ENCODE results near the gene SH3RF2.
"Not testable (repeated sequence)": the region's sequence is repeated elsewhere in the genome, so short reads cannot be mapped to it uniquely, and the experiment has no call there.

The SH3RF2 gene

DNA sequence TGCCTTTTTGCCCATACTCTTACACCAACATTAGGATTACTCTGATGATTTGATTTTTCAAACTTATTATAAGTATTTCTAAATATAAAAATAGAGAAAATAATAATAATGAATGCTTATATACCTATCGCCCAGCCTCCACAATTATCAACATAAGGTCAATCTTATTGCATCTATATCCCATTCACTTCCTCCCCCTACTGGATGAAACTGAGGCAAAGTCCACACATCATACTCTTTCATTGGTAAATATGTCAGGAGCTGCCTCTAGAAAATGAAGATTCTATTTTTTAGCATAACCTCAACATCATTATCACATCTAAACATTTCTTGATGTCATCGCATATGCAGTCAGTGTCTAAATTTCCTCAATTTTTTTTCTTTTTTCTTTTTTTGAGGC is 44.3 kb downstream of the SH3RF2 start:
- no peak for DNase-seq

DNA sequence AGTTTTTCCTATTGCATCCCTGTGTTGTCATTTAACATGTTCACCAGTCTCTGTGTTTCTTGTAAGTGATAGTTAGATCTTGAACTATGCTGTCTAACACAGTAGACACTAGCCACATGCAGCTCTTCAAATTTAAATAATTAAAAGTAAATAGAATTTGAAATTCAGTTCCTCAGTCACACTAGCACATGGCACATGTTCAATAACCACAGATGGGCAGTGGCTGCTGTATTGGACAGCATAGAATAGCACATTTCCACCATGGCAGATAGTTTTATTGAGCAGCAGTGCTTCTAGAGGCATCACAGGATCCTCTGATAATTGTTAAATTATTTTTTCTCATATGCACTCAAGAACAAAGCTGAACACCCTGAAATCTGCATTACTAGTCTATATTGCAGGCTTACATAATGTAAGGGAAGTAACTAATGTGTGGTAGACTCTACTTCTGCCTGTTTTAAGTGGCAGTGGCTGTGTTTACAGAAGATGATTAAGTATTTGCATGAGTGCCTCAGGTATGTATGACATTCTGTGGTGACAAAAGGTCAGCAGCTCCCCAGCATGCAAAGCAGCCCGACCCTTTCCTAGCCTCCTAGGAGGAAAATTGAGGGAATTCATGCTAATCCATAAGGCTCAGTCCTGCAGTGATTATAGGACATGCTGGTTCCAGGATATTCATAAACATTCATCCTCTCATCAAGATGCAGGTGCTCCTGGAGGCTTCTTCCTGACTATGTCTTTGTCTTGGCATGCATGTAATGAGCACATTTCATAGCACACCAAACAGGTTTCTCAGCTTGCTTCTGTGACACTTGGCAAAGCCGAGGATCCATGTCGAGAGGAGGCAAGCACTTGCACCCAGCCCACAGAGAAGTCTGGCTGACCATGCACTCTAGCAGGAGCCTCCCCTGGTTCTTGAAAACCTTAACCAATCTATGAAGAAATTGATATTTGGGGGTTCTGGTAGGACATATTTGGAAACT is 45.5 kb downstream of the SH3RF2 start:
- peak; percentile 72 to 81 for DNase-seq

DNA sequence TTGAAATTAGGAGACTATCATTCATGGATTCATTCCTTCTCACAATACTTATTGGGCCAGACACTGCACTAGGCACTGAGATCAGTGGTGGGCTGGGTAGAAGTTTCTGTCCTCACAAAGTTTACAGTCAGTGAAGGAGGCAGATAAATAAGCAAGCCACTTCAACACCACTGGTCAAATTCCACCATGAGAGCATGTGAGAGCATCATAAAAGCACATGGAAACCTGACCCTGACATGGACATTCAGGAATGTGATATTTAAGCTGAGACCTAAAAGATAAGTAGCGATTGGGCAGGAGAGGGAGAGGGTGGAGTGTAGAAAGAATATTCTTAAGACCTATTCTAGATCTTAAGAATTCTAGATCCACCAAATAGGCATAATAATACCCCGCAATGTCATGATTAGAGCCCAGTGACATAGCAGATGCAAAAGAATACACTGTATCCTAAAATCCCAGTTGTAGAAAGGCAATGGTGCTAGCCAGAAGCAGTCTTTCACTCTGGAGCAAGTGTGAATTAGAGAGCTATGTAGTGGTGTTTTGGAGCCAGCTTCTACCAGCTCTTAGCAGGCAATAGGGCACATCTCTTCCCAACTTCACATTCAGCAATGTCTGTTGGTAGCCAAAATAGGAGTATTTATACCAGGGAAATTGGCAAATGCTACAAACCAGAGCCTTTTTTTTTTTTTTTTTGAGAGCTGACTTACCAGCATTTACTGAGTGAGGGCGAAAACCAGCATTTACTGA is 46.4 kb downstream of the SH3RF2 start:
- DNase-seq, result no peak

DNA sequence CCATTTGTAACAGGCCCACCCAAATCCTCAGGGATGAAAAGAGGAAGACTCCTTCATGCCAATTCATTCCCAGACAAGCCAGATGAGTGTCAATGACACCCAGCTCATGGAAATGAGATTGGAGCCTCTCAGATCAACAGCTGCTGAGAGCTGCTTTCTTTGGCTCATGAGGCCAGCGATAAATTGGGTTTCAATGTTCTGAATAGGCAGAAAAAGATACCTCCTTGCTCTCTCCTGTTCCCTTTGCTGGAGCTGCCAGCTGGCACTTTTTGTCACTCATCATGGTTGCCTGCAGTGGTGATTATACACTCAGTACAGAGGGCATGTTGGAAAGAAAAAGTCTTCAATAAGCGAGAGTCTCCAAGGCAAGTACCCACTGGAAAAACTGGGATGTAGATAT is 47.1 kb downstream of the SH3RF2 start:
- DNase-seq, result no peak

DNA sequence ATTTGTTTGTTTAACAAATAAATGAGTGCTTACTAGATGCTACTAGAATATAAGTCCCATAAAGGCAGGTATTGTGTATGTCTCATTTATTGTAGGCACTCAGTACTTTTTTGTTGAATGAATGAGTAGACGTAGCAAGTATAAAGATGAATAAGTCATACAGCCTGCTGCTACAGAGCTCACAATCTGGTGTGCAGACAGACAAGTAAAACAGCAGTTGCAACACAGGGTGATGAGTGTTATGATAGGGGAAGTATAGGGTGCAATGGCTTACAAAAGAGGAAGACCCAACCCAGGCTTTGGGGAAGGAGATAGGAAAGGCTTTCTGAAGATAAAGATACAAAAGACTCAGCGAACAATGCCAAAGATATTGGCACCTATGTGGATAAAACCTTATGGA is 47.7 kb downstream of the SH3RF2 start:
- DNase-seq, result no peak

DNA sequence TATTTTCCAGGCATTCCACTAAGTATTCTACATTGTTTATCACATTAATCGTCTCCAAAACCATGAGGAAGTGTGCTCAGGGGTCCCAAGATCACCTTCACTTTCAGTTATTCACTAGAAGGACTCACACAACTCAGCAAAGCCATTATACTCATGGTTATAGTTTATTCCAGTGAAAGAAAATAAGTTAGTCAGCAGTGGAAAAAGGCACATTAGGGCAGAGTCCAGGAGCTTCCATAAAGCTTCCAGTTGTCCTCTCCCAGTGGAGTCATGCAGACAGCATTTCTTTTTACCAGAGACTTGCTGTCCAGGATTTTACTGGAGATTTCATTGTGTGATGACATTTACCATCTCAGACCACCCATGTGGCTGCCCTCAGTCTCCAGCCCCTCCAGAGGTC is 51.5 kb downstream of the SH3RF2 start:
- DNase-seq, result no peak

DNA sequence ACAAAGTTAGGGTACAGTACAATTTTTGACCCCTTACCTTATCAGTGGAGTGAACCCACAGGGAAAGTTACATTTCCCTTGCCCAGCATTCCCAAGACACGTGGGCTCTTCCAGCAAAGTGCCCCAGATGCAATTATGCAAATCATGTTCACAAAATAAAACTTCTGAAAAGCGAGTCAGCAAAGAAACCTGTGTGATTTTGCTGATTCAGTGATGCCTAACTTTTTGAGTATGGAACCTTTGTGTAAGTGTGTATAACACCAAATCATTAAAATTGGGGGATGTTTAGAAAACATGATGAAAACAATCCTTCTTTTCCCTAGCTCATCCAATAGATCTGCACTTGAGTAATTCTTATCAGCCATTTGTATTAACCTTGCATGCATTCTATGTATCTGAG is 52.6 kb downstream of the SH3RF2 start:
- DNase-seq, result no peak

DNA sequence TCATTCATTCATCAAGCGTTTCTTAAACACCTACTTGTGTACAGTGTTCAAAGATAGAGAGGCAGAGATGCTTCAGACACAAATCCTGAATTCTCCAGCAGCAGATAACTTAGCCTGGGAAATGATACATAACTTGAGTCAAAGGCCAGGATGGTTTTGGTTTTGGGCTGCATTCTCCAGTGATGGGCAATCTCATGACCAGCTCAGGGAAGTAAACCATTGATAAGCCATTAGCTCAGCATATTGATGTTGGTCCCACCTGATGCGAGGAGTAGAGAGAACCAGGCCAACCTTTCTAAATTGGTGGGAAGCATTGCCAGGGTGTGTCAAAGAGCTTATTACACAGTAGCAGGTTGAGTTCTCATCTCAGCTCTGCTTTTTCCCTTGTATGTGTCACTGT is 53.0 kb downstream of the SH3RF2 start:
- DNase-seq, result no peak

DNA sequence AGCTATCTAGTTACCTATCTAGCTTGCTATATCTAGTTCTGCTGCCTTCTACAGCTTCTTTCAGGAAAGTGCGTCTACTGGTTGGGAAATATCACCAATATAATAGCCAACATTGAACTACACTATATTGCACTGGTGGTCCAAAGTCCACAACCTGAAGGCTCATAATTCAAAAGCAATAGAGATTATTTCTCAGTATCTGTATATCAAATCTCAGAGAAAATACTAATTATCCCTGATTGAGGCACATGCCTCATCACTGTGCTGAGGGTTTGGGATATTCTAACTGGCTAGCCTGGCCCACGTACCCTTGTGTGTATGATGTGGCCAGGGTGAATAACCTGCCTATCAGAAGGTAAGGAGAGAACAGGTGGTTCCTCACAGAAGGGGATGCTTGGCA is 53.8 kb downstream of the SH3RF2 start:
- no peak for DNase-seq

DNA sequence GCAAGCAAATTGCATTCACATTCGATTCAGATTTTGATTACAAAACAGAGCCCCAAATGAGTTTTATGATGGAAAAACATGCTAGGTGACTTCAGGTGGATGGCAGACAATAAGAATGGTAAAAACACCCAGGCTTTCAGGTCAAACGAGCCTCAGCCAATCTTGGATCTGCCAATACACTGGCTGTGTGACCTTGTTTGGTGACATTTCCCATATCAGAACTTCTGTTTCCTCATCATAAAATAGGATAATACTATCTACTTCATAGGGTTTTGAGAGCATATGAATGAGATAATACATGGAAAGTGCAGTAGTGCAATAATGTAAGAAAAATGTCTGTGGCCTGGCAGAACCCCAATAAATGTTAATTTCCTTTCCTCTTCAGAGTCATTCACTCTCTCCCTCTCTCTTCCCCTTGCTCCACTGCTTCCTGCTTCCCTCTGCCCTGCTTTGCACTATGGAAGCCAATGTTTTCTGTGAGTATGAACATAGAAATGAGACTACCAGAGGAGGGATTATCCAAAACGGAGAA is 54.7 kb downstream of the SH3RF2 start:
- DNase-seq, result no peak

DNA sequence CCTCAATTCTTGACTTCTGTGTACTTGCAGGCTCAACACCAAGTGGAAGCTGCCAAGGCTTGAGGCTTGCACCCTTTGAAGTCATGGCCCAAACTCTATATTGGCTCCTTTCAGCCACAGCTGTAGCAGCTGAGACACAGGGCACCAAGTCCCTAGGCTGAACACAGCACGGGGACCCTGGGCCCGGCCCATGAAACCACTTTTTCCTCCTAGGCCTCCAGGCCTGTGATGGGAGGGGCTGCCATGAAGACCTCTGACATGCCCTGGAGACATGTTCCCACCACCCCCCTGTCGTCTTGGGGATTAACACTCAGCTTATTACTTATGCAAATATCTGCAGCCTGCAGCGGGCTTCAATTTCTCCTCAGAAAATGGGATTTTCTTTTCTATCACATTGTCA is 57.2 kb downstream of the SH3RF2 start:
- not testable (repeated sequence) for DNase-seq

DNA sequence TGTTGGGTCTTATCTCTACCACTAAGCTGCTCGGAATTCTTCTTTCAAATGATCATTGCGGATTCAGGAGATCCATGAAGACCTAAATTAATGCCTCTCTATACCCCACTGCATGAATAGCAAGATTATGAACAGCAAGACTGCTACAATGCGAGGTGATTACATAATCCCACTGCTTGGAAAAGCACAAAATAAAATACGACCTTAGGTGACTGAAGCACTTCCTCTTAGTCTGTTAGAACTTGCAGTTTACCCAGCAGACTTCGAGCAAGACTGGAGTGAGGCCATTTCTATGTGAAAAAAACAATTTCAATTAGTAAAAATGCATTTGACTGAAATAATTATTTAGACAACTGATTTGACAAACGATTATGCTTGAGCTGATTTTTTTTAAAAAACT is 59.8 kb downstream of the SH3RF2 start:
- no peak for DNase-seq

DNA sequence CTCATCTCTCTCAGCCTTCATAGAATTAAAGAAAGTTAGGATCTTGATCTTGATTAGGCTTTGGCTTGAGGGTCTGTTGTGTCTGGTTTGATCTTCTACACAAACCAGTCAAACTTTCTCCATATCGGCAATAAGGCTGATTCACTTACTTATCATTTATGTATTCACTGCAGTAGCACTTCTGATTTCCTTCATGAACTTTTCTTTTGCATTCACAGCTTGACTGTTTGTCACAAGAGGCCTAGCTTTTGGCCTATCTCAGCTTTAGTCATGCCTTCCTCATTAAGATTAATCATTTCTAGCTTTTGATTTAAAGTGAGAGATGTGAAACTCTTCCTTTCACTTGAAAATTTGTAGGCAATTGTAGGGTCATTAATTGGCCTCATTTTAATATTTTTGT is 62.8 kb downstream of the SH3RF2 start:
- no peak for DNase-seq

DNA sequence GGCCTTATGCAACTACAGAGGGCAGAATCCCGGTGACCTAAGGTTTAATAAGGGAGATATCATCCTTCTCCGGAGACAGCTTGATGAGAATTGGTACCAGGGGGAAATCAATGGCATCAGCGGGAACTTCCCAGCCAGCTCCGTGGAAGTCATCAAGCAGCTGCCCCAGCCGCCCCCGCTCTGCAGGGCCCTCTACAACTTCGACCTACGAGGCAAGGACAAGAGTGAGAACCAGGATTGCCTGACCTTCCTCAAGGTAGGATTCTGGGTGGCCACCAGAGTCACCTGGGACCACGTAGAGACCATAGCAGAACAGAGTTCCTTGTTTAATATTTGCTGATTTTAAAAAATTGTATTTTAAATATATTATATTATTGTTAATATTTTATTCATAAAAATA is 63.7 kb downstream of the SH3RF2 start:
- DNase-seq, result no peak

DNA sequence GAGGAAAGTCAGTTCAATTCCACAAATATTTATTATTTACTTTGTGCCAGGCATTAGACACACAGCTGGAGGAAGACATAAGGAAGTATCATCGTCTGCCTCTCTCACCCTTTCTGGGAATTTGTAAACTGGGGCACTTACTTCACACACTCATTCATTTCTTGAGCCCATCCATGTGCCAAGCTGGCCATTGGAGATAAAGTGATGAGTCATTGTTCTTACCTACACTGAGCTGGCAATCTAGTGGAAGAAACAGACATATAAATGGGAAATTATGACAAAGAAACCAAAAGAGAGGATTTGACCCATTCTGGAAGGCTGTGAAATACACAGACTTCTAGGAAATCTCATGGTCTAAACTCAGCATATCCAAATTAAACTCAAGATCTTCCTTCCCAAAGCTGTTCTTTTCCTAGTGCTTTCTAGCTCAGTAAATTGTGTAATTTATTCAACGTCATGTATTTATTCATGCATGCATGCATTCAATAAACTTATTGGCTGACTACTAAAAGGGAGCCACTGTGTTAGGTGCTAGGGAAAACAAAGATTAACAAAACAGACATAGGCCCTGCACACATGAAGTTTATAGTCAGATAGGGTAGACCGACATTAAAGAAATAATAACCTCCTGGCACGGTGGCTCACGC is 65.3 kb downstream of the SH3RF2 start:
- no peak for DNase-seq

DNA sequence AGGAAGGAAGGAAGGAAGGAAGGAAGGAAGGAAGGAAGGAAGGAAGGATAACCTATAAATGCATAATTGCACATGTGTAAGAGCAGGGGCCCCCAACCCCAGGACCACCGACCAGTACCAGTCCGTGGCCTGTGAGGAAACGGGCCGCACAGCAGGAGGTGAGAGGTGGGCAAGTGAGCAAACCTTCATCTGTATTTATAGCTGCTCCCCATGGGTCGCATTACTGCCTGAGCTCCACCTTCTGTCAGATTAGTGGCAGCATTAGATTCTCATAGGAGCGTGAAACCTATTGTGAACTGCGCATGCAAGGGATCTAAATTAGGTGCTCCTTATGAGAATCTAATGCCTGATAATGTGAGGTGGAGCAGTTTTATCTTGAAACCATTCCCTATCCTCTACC is 66.1 kb downstream of the SH3RF2 start:
- no peak for DNase-seq

DNA sequence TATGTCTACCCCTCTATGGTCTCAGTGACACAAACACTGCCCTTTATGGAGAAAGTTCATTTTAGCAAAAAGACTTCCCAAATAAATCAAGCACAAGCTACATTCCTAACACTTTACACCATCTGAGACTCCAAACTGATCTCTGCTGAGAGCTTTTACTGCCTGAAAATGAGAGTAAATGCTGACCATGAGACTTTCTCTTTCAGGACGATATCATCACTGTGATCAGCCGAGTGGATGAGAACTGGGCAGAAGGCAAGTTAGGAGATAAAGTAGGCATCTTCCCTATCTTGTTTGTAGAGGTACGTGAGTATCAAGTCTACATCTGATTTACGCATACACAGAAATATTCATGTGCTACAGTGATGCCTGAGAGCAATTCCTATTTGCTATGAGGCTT is 67.5 kb downstream of the SH3RF2 start:
- no peak for DNase-seq

DNA sequence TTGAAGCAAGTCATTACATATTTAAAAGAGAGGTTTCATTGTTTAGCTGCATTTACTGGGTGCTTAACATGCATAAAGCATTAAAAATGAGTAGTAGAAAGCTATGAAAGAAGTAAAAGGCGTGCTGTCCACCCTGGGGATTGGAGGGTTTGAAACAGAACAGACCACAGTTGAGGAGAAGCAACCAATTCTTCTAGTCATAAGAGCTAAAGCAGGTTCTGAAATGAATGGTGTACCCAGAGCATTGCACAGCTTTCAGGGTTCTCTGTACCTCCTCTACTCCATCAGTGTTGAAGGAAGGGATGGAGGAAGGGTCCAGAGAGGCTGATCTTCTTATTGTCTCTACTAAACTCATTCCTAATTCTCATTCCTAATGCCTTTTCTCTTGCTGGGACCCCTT is 68.9 kb downstream of the SH3RF2 start:
- DNase-seq, result no peak

DNA sequence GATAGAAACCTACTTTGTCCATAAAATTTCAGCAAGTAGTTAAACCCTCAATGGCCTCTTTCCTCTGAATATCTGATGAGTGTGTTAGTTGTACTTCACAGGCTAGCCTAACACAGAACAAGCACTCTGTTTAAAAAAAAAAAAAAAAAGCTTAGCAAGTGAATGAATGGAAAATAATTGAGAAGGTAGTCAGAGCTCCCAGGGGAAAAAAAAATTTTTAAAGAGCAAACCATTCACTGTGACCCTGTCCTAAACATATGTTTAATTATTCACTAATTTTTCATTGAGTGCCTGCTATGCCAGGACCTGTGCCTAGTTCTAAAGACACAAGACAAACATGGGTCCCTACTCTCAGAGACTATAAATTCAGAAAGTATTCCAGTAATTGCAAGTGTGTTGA is 69.3 kb downstream of the SH3RF2 start:
- no peak for DNase-seq

DNA sequence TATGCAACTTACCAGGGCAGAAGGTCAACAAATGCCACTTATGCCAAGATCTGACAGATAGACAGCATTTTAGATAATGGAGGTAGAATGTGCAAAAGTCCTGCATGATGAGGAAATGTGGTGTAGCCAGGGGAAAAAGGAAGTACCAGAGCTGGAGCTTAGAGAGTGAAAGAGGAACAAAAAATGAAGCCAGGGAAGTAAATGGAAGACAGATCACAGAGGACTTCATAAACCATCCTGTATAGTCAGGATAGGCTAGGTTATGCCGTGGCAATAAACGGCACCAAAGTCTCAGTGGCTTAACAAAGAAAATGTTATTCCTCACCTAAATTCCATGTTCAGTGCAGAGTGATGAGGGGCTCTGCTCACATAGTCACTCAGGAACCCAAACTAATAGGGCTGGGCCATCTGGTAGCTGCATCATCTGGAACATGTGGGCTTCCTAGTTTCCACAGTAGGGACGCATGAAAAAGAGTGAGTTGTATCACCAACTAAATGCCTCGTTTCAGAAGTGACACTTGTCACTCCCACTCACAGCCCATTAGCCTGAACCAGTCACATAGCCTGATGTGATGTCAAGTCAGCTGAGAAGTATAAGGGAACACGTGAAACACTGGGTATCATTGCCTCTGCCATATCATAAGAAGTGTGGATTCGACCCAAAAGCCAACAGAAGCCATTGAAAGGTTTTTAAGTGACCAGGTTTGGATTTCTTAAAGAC is 70.3 kb downstream of the SH3RF2 start:
- no peak for DNase-seq

DNA sequence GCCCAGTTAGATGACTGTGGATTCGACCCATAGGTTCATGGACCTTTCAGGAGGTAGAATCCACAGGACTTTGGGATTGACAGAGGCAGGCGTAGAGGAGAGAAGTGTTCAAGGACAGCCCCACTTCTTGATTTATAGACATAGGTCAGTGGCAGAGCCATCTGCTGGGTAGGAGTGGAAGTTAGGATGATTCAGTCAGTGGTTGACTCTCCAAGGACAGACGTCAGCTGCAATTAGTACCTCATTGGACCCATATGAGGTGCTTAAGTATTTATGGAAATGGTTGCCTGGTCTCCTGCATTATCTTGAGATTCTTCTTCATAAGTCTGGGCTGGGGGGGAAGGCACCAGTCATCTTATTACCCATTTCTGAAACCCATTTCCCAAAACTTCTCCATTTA is 70.9 kb downstream of the SH3RF2 start:
- no peak for DNase-seq

DNA sequence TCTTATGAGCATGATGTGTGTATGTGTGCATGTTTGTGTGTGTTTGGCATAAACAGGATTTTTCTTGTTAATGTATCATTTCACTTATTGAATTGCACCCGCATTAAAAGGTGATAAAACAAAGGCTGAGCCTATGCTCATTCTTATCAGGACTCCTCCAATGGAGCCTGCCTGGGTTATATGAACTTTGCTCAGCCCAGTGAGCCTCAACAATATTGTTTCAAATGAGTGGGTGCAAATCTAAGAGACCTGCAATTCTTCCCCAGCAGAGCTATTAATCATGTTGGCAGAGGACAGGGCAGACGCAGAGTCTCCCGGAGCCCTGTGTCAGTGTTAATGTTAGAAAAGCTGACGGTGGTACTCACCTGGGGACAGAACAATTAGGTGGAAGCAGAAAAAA is 71.6 kb downstream of the SH3RF2 start:
- no peak for DNase-seq

DNA sequence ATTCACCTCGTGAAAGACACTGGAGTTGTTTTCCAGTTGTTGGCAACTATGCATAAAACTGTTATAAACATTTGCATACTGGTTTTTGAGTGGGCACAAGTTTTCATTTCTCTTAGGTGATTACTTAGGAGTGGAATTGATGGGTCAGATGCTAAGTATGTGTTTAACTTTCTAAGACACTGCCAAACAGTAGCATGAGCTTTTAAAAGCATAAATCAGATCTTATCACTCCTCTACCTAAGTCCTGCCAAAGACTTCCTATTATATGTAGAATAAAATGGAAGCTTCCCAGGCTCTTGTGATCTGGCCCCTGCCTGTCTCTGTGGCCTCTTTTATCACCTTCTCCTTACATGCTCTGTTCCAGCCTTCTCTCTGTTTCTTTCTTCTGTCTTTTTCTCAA is 72.6 kb downstream of the SH3RF2 start:
- DNase-seq, result no peak
